Daoy (cell line): ENCODE results near the gene TGDS. TPM values are rescaled to one million over a fixed set of nuclear protein-coding genes. Genes with fewer than 3 reads are reported as not detected.
"Not testable (repeated sequence)": the region's sequence is repeated elsewhere in the genome, so short reads cannot be mapped to it uniquely, and the experiment has no call there.

Source experiments
- DNase-seq: peaks from one replicate; pipeline ENCODE4 v3.0.0-alpha.2; 2015; ENCODE audit warnings: low read depth
- total RNA-seq: library from RNA; depleted of rRNA; stranded (reverse); fragments of >200 nt; shearing (Covaris generic); gene quantifications from 2 replicates; pipeline ENCODE4 v1.2.3, GENCODE V29; 2014; rRNA removed

Gene TGDS
- total RNA-seq, 1 experiment from 2014 or later: 11.8 TPM

- no peak for DNase-seq
Measured at GRCh38 chr13:94552095-94552494, 43.9 kb downstream of the TGDS start.

- DNase-seq: no peak
Measured at GRCh38 chr13:94550062-94550738, 45.8 kb downstream of the TGDS start.

- peak; percentile 94 for DNase-seq
Measured at GRCh38 chr13:94549232-94550061, 46.5 kb downstream of the TGDS start.

GRCh38 chr13:94548821-94549231 is 47.1 kb downstream of the TGDS start:
- DNase-seq: no peak

GRCh38 chr13:94548382-94548781 is 47.6 kb downstream of the TGDS start:
- peak; percentile 2 for DNase-seq

GRCh38 chr13:94546061-94546839 is 49.7 kb downstream of the TGDS start:
- no peak for DNase-seq

GRCh38 chr13:94544922-94545321 is 51.0 kb downstream of the TGDS start:
- no peak for DNase-seq

- DNase-seq: no peak
Measured at GRCh38 chr13:94542917-94543316, 53.0 kb downstream of the TGDS start.

GRCh38 chr13:94537740-94538630 is 58.0 kb downstream of the TGDS start:
- DNase-seq: no peak

- no peak for DNase-seq
Measured at GRCh38 chr13:94535775-94536174, 60.2 kb downstream of the TGDS start.

GRCh38 chr13:94535231-94535630 is 60.7 kb downstream of the TGDS start:
- DNase-seq: no peak

- DNase-seq: peak; percentile 4
Measured at GRCh38 chr13:94534166-94534565, 61.8 kb downstream of the TGDS start.

GRCh38 chr13:94532278-94532677 is 63.7 kb downstream of the TGDS start:
- not testable (repeated sequence) for DNase-seq

- DNase-seq: not testable (repeated sequence)
Measured at GRCh38 chr13:94526956-94527355, 69.0 kb downstream of the TGDS start.

GRCh38 chr13:94525781-94526180 is 70.2 kb downstream of the TGDS start:
- DNase-seq: no peak

- DNase-seq: no peak
Measured at GRCh38 chr13:94524407-94524806, 71.5 kb downstream of the TGDS start.

Other genes with a start within 250 kb of the TGDS start
- 0.29 TPM in 1 of 2 replicates, not detected in the other for gene DCT, start 116.5 kb downstream of the TGDS start, total RNA-seq
- gene GPR180, start 5.7 kb upstream of the TGDS start, total RNA-seq: 5.1 and 6.6 TPM in 2 replicates
- 0.17 and 0.42 TPM in 2 replicates for gene SOX21, start 116.4 kb upstream of the TGDS start, total RNA-seq